ENCODE data around the gene CACNA1I.

DNA sequence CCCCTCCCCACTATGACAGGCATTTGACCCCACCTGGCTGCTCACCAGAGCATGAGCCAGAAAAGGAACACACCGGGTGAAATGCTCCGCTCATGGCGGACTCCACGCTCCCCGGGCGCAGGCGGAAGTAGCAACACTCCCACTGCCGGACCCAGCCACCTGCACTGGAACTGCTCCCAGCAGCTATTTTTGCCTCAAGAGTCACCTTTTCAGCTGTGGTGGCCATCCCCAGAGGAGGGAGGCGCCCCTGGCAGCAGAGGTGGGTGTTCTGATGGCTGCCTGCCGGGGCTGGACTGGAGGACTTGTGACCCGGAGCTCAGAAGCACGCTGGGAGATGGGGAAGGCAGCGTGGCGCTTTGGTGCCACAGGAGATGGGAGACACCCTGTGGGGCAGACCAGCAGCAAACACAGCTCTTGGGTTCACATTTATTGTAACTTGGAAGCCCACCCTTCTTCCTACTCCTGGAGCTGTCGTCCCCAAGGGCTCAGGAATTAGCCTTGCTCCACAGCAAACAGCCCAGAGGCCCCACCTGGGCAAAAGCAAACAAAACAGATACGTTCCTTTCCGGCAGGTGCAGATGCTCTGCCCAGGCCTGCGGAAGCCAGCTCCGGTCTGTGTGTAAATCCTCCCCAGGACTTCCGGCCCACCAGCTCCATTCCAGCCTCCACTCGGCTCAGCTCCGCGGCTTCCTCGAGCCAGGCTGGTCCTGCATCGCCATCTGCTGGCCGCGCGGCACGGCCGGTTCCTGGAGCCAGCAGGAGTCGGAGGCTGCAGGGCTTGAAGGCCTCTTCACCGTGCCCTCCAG is 41.7 kb upstream of the CACNA1I start:
- TF ChIP-seq, protein P1, sequence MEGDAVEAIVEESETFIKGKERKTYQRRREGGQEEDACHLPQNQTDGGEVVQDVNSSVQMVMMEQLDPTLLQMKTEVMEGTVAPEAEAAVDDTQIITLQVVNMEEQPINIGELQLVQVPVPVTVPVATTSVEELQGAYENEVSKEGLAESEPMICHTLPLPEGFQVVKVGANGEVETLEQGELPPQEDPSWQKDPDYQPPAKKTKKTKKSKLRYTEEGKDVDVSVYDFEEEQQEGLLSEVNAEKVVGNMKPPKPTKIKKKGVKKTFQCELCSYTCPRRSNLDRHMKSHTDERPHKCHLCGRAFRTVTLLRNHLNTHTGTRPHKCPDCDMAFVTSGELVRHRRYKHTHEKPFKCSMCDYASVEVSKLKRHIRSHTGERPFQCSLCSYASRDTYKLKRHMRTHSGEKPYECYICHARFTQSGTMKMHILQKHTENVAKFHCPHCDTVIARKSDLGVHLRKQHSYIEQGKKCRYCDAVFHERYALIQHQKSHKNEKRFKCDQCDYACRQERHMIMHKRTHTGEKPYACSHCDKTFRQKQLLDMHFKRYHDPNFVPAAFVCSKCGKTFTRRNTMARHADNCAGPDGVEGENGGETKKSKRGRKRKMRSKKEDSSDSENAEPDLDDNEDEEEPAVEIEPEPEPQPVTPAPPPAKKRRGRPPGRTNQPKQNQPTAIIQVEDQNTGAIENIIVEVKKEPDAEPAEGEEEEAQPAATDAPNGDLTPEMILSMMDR (IDR thresholded peaks at IDR 0.05) = peak; percentile 97 to 99 (median 98)
- TF ChIP-seq POLR2A (IDR thresholded peaks at IDR 0.05; ENCODE audit: low read depth) = peak; percentile 76

All from esophagus muscularis mucosa (tissue), 3 donors.